Measurements from ENCODE around the gene MAST4.

GRCh38 chr5:66894480-66895240 is 298.5 kb downstream of the MAST4 start:
- no peak for TF ChIP-seq CTCF (tag by site-specific recombination; IDR thresholded peaks at IDR 0.05)
- TF ChIP-seq REST (tag by site-specific recombination; IDR thresholded peaks at IDR 0.05) = no peak
- TF ChIP-seq ZNF398 (tag by site-specific recombination; IDR thresholded peaks at IDR 0.05) = no peak
- no peak for TF ChIP-seq ZNF501 (tag by site-specific recombination; IDR thresholded peaks at IDR 0.05)
- no peak for TF ChIP-seq PATZ1 (tag by site-specific recombination; IDR thresholded peaks at IDR 0.05)
